GM18951 (cell line): Measurements from ENCODE around the gene ENOPH1.

Experiments used
- POLR2A ChIP-seq: IDR thresholded peaks from 4 replicates; pipeline ENCODE4 v1.6.1; 2011; ENCODE audit warnings: mild to moderate bottlenecking; ENCODE audit not compliant: insufficient read length, insufficient read depth; ENCODE audit errors: extremely low read depth
- in situ Hi-C: fragments of 300-500 bp; cut with MboI; formaldehyde crosslinking; loops from one replicate; pipeline ENCODE4 v1.12.0; 2022; ENCODE audit warnings: low sequenced_read_pairs, mixed read lengths, inconsistent platforms; ENCODE audit not compliant: unreplicated experiment

The ENOPH1 gene

GRCh38 chr4:82491251-82491960 lies 61.0 kb downstream of the ENOPH1 start:
- in situ Hi-C loops: no loop called here
- TF ChIP-seq POLR2A: no peak

- TF ChIP-seq POLR2A: no peak
- in situ Hi-C loops: no loop called here
Measured at GRCh38 chr4:82493721-82494425, 63.5 kb downstream of the ENOPH1 start.

GRCh38 chr4:82495666-82496065 lies 65.3 kb downstream of the ENOPH1 start:
- no peak for TF ChIP-seq POLR2A
- in situ Hi-C loops: no loop called here

DNA sequence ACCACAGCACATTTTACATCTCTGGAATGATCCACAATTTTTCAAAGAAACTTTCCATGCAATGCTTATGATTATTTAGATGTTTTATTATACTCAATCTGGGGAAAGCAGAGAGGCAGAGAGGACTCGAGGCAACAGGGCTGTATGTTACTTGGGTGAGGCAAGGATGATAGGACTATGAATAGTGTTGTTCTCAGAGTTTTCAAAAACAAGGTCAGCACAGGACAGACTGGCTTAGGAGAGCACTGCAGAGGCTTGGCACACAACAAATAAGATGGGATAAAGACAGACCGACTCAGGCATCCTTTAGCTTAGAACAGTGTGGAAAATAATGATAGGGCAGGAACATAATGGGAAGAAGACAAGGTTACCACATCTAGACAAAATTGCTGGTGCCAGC lies 66.0 kb downstream of the ENOPH1 start:
- in situ Hi-C loops: no loop called here
- TF ChIP-seq POLR2A: no peak

DNA sequence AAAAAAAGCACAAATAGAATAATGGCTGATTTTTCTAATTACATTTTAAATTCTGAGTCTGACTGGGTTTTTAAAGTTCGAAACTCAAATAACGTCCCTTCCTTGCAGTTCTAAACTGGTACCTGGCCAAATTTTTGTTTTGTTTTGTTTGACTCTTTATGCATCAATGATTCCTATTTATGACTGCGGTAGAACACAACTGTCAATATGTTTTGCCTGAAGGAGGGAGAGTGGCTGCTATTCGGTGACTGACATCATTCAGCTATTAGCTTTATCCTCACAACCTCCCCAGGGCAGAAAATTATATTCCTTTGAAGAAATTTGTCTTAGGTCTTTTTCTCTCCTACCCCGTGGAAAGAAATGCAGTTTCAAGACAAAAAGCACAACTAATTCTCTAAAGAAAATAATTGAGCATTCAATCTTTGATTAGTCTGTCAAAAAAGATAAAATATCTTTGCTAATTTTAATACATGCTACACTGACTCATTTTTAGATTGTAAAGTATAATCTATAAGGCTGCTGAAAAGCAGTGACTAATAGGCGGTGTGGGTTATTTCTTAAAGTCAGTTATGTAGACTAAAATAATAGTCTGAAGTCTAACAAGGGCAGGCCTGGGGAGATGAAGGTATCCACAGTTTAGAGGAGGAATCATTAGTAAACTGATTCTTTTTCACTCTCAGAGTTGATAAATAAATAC lies 69.5 kb downstream of the ENOPH1 start:
- in situ Hi-C loops: no loop called here
- TF ChIP-seq POLR2A: no peak

GRCh38 chr4:82500435-82501153 lies 70.2 kb downstream of the ENOPH1 start:
- TF ChIP-seq POLR2A: no peak
- in situ Hi-C loops: no loop called here

DNA sequence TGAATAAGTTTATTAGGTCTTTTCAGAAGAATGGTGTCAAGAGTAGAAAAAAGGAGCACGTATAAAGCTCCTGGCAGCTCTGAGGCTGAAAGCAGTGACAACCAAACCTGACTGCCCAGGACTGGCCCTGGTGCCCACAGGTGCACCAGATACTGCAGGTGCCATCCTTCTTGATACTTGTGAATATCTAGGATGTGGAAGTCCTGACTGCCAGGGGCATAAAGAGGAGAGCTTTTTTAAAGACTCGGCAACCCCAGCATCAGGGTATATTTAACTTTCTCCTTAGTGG lies 70.7 kb downstream of the ENOPH1 start:
- no peak for TF ChIP-seq POLR2A

GRCh38 chr4:82508011-82508410 lies 77.6 kb downstream of the ENOPH1 start:
- in situ Hi-C loops: no loop called here

More for the DNA sequence above, 70.7 kb downstream of the ENOPH1 start:
- in situ Hi-C loops: no loop called here

GRCh38 chr4:82508806-82509428 lies 78.5 kb downstream of the ENOPH1 start:
- no peak for TF ChIP-seq POLR2A
- in situ Hi-C loops: no loop called here

More at GRCh38 chr4:82508011-82508410, 77.6 kb downstream of the ENOPH1 start:
- TF ChIP-seq POLR2A: no peak

- no peak for TF ChIP-seq POLR2A
- in situ Hi-C loops: no loop called here
Measured at GRCh38 chr4:82510216-82510615, 79.8 kb downstream of the ENOPH1 start.
